Tongue (tissue), 2 donors: ENCODE measurements around the gene SCD5. TPM values are rescaled to one million over a fixed set of nuclear protein-coding genes. Genes with fewer than 3 reads are reported as not detected.

Experiments
- DNase-seq: peaks from one replicate; pipeline ENCODE4 v3.0.0-alpha.2; 2015
- total RNA-seq: library from RNA; depleted of rRNA; stranded (reverse); fragments of >200 nt; gene quantifications from one replicate; pipeline ENCODE4 v1.2.3, GENCODE V29; 2014

SCD5 gene
- total RNA-seq, 1 donor from 2014 or later: 15.1 TPM

- DNase-seq: no peak
Observed at GRCh38 chr4:82691431-82691830, 107.2 kb downstream of the SCD5 start.

- DNase-seq: peak; percentile 74
Observed at GRCh38 chr4:82688091-82688795, 110.4 kb downstream of the SCD5 start.

GRCh38 chr4:82687531-82687930, 111.1 kb downstream of the SCD5 start:
- DNase-seq: no peak

GRCh38 chr4:82681754-82682153, 116.8 kb downstream of the SCD5 start:
- DNase-seq: no peak

- no peak for DNase-seq
Observed at GRCh38 chr4:82680834-82681233, 117.8 kb downstream of the SCD5 start.

GRCh38 chr4:82679531-82679930, 119.1 kb downstream of the SCD5 start:
- DNase-seq: no peak

GRCh38 chr4:82678051-82678450, 120.5 kb downstream of the SCD5 start:
- no peak for DNase-seq

- peak; percentile 69 for DNase-seq
Observed at GRCh38 chr4:82677327-82677726, 121.3 kb downstream of the SCD5 start.

GRCh38 chr4:82667761-82668480, 130.7 kb downstream of the SCD5 start:
- DNase-seq: no peak

- no peak for DNase-seq
Observed at GRCh38 chr4:82666970-82667665, 131.5 kb downstream of the SCD5 start.

- DNase-seq: no peak
Observed at GRCh38 chr4:82661181-82661992, 137.2 kb downstream of the SCD5 start.

GRCh38 chr4:82652062-82652461, 146.5 kb downstream of the SCD5 start:
- no peak for DNase-seq

- DNase-seq: no peak
Observed at GRCh38 chr4:82650868-82651267, 147.7 kb downstream of the SCD5 start.

GRCh38 chr4:82648356-82648755, 150.2 kb downstream of the SCD5 start:
- DNase-seq: no peak

- no peak for DNase-seq
Observed at GRCh38 chr4:82645936-82646565, 152.5 kb downstream of the SCD5 start.

GRCh38 chr4:82644734-82645126, 153.9 kb downstream of the SCD5 start:
- no peak for DNase-seq

GRCh38 chr4:82643994-82644733, 154.4 kb downstream of the SCD5 start:
- DNase-seq: no peak

- DNase-seq: no peak
Observed at GRCh38 chr4:82642331-82642730, 156.3 kb downstream of the SCD5 start.

GRCh38 chr4:82640540-82640939, 158.1 kb downstream of the SCD5 start:
- no peak for DNase-seq

GRCh38 chr4:82639971-82640370, 158.6 kb downstream of the SCD5 start:
- DNase-seq: no peak

- DNase-seq: no peak
Observed at GRCh38 chr4:82638479-82638878, 160.1 kb downstream of the SCD5 start.
